Progenitor cell of endocrine pancreas (in vitro differentiated cells): Measurements from ENCODE around the gene TRPC4AP. TPM values are rescaled to one million over a fixed set of nuclear protein-coding genes. Genes with fewer than 3 reads are reported as not detected.

Experiments
- DNase-seq: peaks from one replicate; pipeline ENCODE4 v3.0.0; 2021; ENCODE audit warnings: low spot score; ENCODE audit not compliant: unreplicated experiment
- H3K27ac Mint-ChIP-seq: 2 replicates; pipeline ENCODE4 v1.8.0; 2021; ENCODE audit warnings: mild to moderate bottlenecking, moderate library complexity, mixed read lengths
- H3K27me3 Mint-ChIP-seq: 2 replicates; pipeline ENCODE4 v1.8.0; 2021; ENCODE audit warnings: mixed read lengths
- H3K36me3 Mint-ChIP-seq: 2 replicates; pipeline ENCODE4 v1.8.0; 2022; ENCODE audit warnings: mixed read lengths; ENCODE audit not compliant: insufficient read depth
- H3K4me1 Mint-ChIP-seq: 2 replicates; pipeline ENCODE4 v1.8.0; 2021; ENCODE audit warnings: low read depth, mixed read lengths
- H3K4me3 Mint-ChIP-seq: 2 replicates; pipeline ENCODE4 v1.8.0; 2021; ENCODE audit warnings: low read depth, mild to moderate bottlenecking, moderate library complexity, mixed read lengths
- H3K9me3 Mint-ChIP-seq: 2 replicates; pipeline ENCODE4 v1.8.0; 2021; ENCODE audit warnings: low read depth, mixed read lengths
- CTCF ChIP-seq: fragments of 200-600 bp; sonication (generic); IDR thresholded peaks from one replicate; pipeline ENCODE4 v1.5.0; 2021; ENCODE audit warnings: antibody characterized with exemption, mild to moderate bottlenecking; ENCODE audit not compliant: unreplicated experiment
- total RNA-seq: library from RNA; stranded (reverse); gene quantifications from 2 replicates; pipeline ENCODE4 v1.2.1, GENCODE V29; 2021

The TRPC4AP gene
- total RNA-seq, 1 donor from 2014 or later = 122 TPM

GRCh38 chr20:35010405-35011192 lies 82.0 kb downstream of the TRPC4AP start:
- Mint-ChIP-seq H3K4me1 (no peaks in the 10 kb centered on the region), H3K4me3 (no peak overlapping the region), H3K27ac (no peak overlapping the region)

DNA sequence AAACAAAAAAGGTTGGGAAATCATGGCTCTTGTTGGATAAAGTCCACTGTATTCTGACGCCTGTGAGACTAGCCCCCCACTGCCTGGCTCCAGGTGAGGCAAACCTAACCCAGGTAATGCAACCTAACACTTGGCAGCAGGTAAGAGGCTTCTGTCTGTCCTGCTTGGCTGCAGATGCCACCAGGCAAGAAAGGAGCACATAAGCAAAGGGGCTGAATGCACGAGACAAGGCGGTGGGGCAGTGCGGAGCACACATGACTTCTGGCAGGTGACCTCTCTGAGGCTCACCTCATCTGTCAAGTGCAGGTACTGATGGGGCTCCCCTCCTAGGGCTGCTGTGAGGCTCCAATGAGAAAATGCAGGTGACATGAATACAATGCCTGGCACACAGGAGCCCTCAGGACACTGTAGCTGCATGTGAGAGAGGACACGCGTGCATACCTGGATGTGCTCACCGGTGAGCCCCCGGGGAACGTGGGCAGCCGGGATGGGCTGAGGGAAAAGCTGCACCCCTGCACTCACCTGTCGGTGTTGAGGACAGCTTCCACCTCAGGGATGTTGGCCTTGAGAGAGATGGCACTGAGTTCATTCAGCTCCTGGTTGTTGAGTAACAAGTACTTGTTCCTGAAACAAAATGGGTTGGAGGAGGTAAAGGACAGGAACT lies 82.8 kb downstream of the TRPC4AP start:
- no peak overlapping the region for H3K27ac Mint-ChIP-seq
- H3K4me3 Mint-ChIP-seq = no peak overlapping the region
- H3K4me1 Mint-ChIP-seq = no peaks in the 10 kb centered on the region
- no peak for DNase-seq
- no peak for TF ChIP-seq CTCF
- no peaks in the 10 kb centered on the region for H3K9me3 Mint-ChIP-seq
- peaks cover 43% of the 10 kb centered on the region for H3K36me3 Mint-ChIP-seq
- no peaks in the 10 kb centered on the region for H3K27me3 Mint-ChIP-seq

More at GRCh38 chr20:35010405-35011192, 82.0 kb downstream of the TRPC4AP start:
- Mint-ChIP-seq H3K9me3 (no peaks in the 10 kb centered on the region), H3K27me3 (no peaks in the 10 kb centered on the region), H3K36me3 (peaks cover 42% of the 10 kb centered on the region)
- DNase-seq = no peak
- TF ChIP-seq CTCF = no peak

GRCh38 chr20:35008411-35009342 lies 83.9 kb downstream of the TRPC4AP start:
- DNase-seq = no peak
- H3K27me3 Mint-ChIP-seq = no peaks in the 10 kb centered on the region
- H3K9me3 Mint-ChIP-seq = no peaks in the 10 kb centered on the region
- no peak overlapping the region for H3K4me3 Mint-ChIP-seq
- H3K36me3 Mint-ChIP-seq = peaks cover 41% of the 10 kb centered on the region
- H3K4me1 Mint-ChIP-seq = no peaks in the 10 kb centered on the region
- H3K27ac Mint-ChIP-seq = peak overlapping the region; percentile 12
- no peak for TF ChIP-seq CTCF

- no peaks in the 10 kb centered on the region for H3K27me3 Mint-ChIP-seq
- peaks cover 38% of the 10 kb centered on the region for H3K36me3 Mint-ChIP-seq
- no peak for DNase-seq
- H3K27ac Mint-ChIP-seq = no peak overlapping the region
- H3K4me1 Mint-ChIP-seq = no peaks in the 10 kb centered on the region
- H3K4me3 Mint-ChIP-seq = no peak overlapping the region
- TF ChIP-seq CTCF = no peak
- no peaks in the 10 kb centered on the region for H3K9me3 Mint-ChIP-seq
Observed at GRCh38 chr20:35007891-35008290, 84.7 kb downstream of the TRPC4AP start.

DNA sequence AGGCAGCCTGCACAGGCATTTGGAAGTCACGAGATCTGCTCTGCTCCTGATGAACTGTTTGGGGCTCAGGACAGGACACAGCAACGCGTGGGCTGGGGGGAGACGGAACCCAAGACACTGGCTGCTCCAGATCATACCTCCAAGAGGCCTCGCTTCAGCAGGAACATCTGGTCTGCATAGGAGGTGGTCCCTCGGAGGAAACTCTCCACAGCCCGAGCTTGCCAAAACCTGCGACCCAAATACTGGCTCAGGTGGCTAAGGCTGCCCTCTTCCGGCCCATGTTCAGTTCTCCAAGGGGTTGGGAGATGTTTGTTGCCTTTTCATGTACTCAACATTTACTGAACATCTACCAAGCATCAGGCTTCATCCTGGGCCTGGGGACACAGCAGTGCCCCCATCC lies 85.2 kb downstream of the TRPC4AP start:
- TF ChIP-seq CTCF = no peak
- Mint-ChIP-seq H3K27me3 (no peaks in the 10 kb centered on the region), H3K36me3 (peaks cover 38% of the 10 kb centered on the region), H3K27ac (no peak overlapping the region), H3K9me3 (no peaks in the 10 kb centered on the region), H3K4me3 (no peak overlapping the region), H3K4me1 (no peaks in the 10 kb centered on the region)
- no peak for DNase-seq
